Testis (tissue), 3 donors: Measurements from ENCODE around the gene ZDHHC19. TPM values are rescaled to one million over a fixed set of nuclear protein-coding genes. Genes with fewer than 3 reads are reported as not detected.
"Not testable (repeated sequence)": the region's sequence is repeated elsewhere in the genome, so short reads cannot be mapped to it uniquely, and the experiment has no call there.

Source experiments
- DNase-seq: peaks from one replicate; pipeline ENCODE4 v3.0.0-alpha.2; 2019
- H3K27ac ChIP-seq, 2 donors: fragments of 200-600 bp; sonication (generic); one replicate each; pipeline ENCODE4 v1.5.1; 2019
- H3K27me3 ChIP-seq: fragments of 200-600 bp; sonication (generic); one replicate; pipeline ENCODE4 v1.5.1; 2019
- H3K36me3 ChIP-seq: fragments of 200-600 bp; sonication (generic); one replicate; pipeline ENCODE4 v1.5.1; 2017; ENCODE audit warnings: low read depth; ENCODE audit errors: missing control alignments
- H3K4me1 ChIP-seq: fragments of 200-600 bp; sonication (generic); one replicate; pipeline ENCODE4 v1.5.1; 2019
- H3K4me3 ChIP-seq, 2 donors: fragments of 200-600 bp; sonication (generic); one replicate each; pipeline ENCODE4 v1.5.1; 2017 to 2019
- H3K9me3 ChIP-seq: fragments of 200-600 bp; sonication (generic); one replicate; pipeline ENCODE4 v1.5.1; 2017
- CTCF ChIP-seq, 3 experiments: fragments of 450-650 bp in 2 of 3; fragments of 200-600 bp in 1 of 3; sonication (generic) in 1 of 3; IDR thresholded peaks; one replicate each; pipeline ENCODE4 v1.5.1; 2016 to 2019; ENCODE audit warnings: antibody characterized with exemption in 3 of 3, mild to moderate bottlenecking in 2 of 3, moderate library complexity in 1 of 3
- POLR2A ChIP-seq: fragments of 450-650 bp; IDR thresholded peaks from one replicate; pipeline ENCODE4 v1.6.1; 2017; ENCODE audit warnings: antibody characterized with exemption, mild to moderate bottlenecking, moderate library complexity
- WGBS, 2 donors: methylation state at CpG; one replicate each; pipeline ENCODE4 v1.1.5; 2018; 5-methylcytosine and 5-hydroxymethylcytosine counted together
- intact Hi-C: fragments of 100-400 bp; cut with DNase I; formaldehyde crosslinking; loops from one replicate; pipeline ENCODE4 v1.15.1; 2023; ENCODE audit warnings: low total_unique reads
- polyA plus RNA-seq: library from polyadenylated mRNA; stranded (reverse); fragments of 350-450 nt; fragmentation: Illumina TruSeq; extraction: RNeasy Lipid Tissue Mini Kit (QIAGEN cat#74804); gene quantifications from one replicate; pipeline ENCODE4 v1.2.3, GENCODE V29; 2014; ENCODE audit warnings: low read depth, low replicate concordance; ENCODE audit not compliant: insufficient read depth
- total RNA-seq, 2 donors: library from RNA; depleted of rRNA; stranded (reverse); fragments of >200 nt; gene quantifications; one replicate each; pipeline ENCODE4 v1.2.3, GENCODE V29; 2016

The ZDHHC19 gene
- total and polyA plus RNA-seq, 3 donors from 2014 or later: 12.7 to 112 (median 55.0) TPM

- no peak for DNase-seq
- H3K4me1 ChIP-seq: peaks cover 75% of the 10 kb centered on the region
- TF ChIP-seq POLR2A: no peak
- TF ChIP-seq CTCF (IDR thresholded peaks at IDR 0.05): no peak
- 52 to 69% methylated on average over 10 to 16 of the region's 16 CpGs for WGBS, 2 donors
- peak overlapping the region; percentile 59 to 69 for H3K27ac ChIP-seq
- no peaks in the 10 kb centered on the region for H3K27me3 ChIP-seq
- no peaks in the 10 kb centered on the region for H3K36me3 ChIP-seq
- H3K4me3 ChIP-seq: no peak overlapping the region
- H3K9me3 ChIP-seq: no peaks in the 10 kb centered on the region
- intact Hi-C loops: no loop called here
These were observed 3.7 kb upstream of the ZDHHC19 start for GRCh38 chr3:196214783-196215441.

GRCh38 chr3:196209944-196210672 lies 1.1 kb downstream of the ZDHHC19 start:
- H3K27me3 ChIP-seq, H3K9me3 ChIP-seq, H3K4me3 ChIP-seq, intact Hi-C loops, DNase-seq, H3K36me3 ChIP-seq: not testable (repeated sequence)
- Histone ChIP-seq H3K27ac (peak overlapping the region in 1 of 2 donors; percentile 76), H3K4me1 (peaks cover 42% of the 10 kb centered on the region)
- 89 to 96% methylated on average over 10 to 11 of the region's 11 CpGs for WGBS, 2 donors

- Histone ChIP-seq H3K27me3 (no peaks in the 10 kb centered on the region), H3K4me3 (no peak overlapping the region), H3K36me3 (no peaks in the 10 kb centered on the region), H3K4me1 (peaks cover 32% of the 10 kb centered on the region), H3K9me3 (no peaks in the 10 kb centered on the region), H3K27ac (no peak overlapping the region)
- no peak for DNase-seq
- intact Hi-C loops: no loop called here
- TF ChIP-seq CTCF (IDR thresholded peaks at IDR 0.05) (no peak), POLR2A (no peak)
- 87 to 95% methylated on average over 5 to 23 of the region's 24 CpGs for WGBS, 2 donors
These were observed 2.1 kb downstream of the ZDHHC19 start for GRCh38 chr3:196208942-196209695.

GRCh38 chr3:196207833-196208607 lies 3.2 kb downstream of the ZDHHC19 start:
- Histone ChIP-seq H3K27me3 (no peaks in the 10 kb centered on the region), H3K27ac (no peak overlapping the region), H3K9me3 (no peaks in the 10 kb centered on the region), H3K4me1 (peaks cover 24% of the 10 kb centered on the region), H3K36me3 (no peaks in the 10 kb centered on the region), H3K4me3 (peak overlapping the region; percentile 53 to 56)
- WGBS, 2 donors: 28 to 30% methylated on average over 35 to 46 of the region's 49 CpGs
- intact Hi-C loops: no loop called here
- DNase-seq: peak; percentile 83
- TF ChIP-seq CTCF (IDR thresholded peaks at IDR 0.05) (no peak), POLR2A (no peak)
